Lower leg skin (tissue), 3 donors: Measurements from ENCODE around the gene FBXL16.

Experiments
- POLR2A ChIP-seq, 2 donors: fragments of 450-650 bp; IDR thresholded peaks; one replicate each; pipeline ENCODE4 v1.6.1; 2016 to 2017; ENCODE audit warnings: antibody characterized with exemption in 2 of 2, mild to moderate bottlenecking in 1 of 2, moderate library complexity in 1 of 2
- TF ChIP-seq, protein P1 (sequence below), 3 donors: fragments of 450-650 bp; IDR thresholded peaks; one replicate each; pipeline ENCODE4 v1.5.1; 2016; ENCODE audit warnings: antibody characterized with exemption in 3 of 3, mild to moderate bottlenecking in 3 of 3, moderate library complexity in 2 of 3

DNA sequence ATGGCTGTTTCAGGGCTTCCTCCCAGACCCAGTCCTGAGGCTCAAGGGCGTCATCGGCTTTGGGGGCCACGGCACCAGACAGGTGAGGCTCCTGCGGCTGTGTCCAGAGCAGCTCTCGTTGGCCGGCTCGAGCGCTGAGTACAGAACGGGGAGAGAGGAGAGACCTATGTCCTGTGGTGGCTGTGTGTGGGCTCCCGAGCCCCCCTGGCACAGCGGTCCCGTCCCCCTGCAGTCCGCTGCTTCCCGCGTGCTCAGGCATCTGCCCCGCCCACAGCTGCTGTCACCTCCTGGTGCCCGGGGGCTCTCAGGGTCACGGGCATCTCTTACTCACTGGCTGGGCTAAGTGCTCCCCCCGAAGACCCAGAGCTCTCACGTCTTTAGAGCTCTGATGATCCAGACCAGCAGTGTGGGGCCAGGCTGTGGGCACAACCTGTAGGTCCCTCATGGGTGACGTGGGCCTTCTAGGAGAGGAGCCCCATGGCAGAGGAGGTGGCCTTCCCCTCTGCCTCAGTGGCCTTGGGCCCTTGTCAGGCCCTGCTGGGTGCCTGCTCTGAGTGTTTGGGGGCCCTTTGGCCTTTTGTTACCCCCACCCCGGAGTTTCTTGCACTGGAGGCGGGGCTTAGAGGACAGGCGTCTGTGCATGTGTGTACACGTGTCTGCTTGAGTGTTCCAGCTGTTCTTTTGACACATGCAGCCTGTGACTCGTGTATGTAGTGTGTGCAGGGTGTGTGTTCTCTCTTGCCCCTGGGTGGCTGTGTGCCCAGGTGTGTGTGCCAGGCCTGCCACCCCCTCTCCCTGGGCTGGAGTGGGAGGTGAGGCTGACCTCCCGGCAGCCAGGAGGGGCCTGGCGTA is 52.9 kb downstream of the FBXL16 start:
- TF ChIP-seq, protein P1, sequence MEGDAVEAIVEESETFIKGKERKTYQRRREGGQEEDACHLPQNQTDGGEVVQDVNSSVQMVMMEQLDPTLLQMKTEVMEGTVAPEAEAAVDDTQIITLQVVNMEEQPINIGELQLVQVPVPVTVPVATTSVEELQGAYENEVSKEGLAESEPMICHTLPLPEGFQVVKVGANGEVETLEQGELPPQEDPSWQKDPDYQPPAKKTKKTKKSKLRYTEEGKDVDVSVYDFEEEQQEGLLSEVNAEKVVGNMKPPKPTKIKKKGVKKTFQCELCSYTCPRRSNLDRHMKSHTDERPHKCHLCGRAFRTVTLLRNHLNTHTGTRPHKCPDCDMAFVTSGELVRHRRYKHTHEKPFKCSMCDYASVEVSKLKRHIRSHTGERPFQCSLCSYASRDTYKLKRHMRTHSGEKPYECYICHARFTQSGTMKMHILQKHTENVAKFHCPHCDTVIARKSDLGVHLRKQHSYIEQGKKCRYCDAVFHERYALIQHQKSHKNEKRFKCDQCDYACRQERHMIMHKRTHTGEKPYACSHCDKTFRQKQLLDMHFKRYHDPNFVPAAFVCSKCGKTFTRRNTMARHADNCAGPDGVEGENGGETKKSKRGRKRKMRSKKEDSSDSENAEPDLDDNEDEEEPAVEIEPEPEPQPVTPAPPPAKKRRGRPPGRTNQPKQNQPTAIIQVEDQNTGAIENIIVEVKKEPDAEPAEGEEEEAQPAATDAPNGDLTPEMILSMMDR (IDR thresholded peaks at IDR 0.05), result no peak
- no peak for TF ChIP-seq POLR2A (IDR thresholded peaks at IDR 0.05)
